Left renal pelvis (tissue), 4 donors: ENCODE data around the gene NAT16. TPM values are rescaled to one million over a fixed set of nuclear protein-coding genes. Genes with fewer than 3 reads are reported as not detected.
"Not testable (repeated sequence)": the region's sequence is repeated elsewhere in the genome, so short reads cannot be mapped to it uniquely, and the experiment has no call there.

ENCODE experiments used
- DNase-seq, 4 donors: peaks; one replicate each; pipeline ENCODE4 v3.0.0-alpha.2; 2013; ENCODE audit warnings: low read depth in 4 of 4, low spot score in 3 of 4
- polyA plus RNA-seq, 4 donors: library from polyadenylated mRNA; unstranded; fragments of 120-200 nt; gene quantifications; one replicate each; pipeline ENCODE4 v1.2.1, GENCODE V29; 2013; ENCODE audit not compliant: insufficient read length in 4 of 4

Gene NAT16
- polyA plus RNA-seq, 4 donors: 0.16 to 0.18 TPM; not detected in 2

DNA sequence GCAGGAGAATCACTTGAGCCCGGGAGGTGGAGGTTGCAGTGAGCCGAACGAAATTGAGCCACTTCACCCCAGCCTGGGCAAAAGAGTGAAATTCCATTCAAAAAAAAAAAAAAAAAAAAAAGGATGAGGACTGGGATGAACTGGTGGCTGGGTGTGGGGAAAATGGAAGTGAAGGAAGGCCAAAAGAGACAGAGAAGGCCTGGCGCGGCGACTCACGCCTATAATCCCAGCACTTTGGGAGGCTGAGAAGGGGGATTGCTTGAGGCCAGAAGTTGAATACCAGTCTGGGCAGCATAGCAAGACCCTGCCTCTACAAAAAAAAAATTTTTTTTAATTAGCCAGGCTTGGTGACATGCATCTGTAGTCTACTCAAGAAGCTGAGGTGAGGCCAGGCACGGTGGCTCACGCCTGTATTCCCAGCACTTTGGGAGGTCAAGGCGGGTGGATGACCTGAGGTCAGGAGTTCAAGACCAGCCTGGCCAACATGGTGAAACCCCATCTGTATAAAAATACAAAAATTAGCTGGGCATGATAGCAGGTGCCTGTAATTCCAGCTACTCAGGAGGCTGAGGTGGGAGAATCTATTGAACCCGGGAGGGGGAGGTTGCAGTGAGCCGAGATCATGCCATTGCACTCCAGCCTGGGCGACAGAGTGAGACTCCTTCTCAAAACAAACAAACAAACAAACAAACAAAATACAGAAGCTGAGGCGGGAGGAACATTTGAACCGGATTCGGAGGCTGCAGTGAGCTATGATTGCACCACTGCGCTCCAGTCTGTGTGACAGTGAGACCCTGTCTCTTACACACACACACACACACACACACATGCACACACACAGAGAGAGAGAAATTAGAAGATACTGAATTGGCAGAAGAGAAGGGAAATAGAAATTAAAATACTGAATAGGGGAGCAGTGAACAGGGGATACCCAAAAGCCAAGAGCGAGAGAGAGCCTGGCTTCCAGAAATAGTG, 47.2 kb downstream of the NAT16 start:
- not testable (repeated sequence) for DNase-seq

DNA sequence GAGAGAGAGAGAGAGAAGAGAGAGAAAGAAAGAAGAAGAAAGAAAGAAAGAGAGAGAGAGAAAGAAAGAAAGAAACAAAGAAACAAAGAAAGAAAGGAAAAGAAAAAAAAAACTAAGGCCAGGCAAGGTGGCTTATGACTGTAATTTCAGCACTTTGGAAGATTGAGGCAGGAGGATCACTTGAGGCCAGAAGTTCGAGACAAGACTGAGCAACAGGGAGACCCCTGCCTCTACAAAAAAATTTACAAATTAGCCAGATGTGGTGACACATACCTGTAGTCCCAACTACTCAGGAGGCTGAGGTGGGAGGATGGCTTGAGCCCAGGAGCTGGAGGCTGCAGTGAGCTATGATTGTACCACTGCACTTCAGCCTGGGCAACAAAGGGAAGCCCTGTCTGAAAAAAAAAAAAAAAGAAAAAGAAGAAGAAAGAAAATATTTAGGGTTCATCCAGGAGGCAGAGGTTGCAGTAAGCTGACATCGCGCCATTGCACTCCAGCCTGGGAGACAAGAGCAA, 50.4 kb downstream of the NAT16 start:
- DNase-seq: no peak

DNA sequence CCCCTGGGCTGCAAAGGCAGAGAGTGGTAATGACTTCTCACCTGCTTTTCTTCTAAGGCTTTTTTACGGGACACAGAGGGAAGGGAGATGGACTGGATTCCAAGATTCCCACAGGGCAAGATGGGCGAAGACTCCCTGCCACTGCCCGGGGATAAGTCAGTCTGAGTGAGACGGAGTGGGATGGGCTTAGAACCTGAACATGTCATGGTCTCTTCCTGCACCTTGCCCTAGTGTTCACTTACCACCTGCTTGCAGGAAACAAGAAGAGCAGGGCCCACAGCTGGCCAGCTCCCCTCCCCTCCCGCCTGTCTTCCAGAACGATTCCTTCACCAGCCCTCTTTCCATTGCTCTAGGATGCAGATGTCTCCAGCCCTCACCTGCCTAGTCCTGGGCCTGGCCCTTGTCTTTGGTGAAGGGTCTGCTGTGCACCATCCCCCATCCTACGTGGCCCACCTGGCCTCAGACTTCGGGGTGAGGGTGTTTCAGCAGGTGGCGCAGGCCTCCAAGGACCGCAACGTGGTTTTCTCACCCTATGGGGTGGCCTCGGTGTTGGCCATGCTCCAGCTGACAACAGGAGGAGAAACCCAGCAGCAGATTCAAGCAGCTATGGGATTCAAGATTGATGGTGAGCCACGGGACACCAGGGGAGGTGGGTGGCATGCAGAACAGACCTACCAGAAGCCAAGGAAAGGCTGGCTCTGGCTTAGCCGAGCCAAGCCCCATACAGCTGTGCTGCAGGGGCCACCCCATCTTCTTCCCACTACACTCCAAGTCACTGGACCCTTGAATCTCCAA, 51.9 kb downstream of the NAT16 start:
- no peak for DNase-seq

DNA sequence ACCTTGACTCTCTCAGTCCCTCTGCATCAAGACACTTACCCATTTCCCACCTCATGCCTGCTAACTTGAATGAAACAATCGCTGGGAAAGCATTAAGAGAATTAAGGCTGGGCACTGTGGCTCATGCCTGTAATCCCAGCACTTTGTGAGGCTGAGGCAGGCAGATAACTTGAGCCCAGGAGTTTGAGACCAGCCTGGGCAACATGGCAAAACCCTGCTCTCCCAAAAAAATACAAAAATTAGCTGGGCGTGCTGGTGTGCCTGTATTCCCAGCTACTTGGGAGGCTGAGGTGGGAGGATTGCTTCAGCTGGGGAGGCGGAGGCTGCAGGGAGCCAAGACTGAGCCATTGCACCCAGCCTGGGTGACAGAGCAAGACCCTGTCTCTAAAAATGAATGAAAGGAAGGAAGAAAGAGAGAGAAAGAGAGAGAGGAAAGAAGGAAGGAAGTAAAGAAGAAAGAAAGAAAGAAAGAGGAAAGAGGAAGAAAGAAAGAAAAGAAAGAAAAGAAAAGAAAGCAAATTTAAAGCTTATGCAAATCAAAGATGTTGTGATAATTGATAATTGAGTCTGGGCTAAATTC, 52.5 kb downstream of the NAT16 start:
- no peak for DNase-seq

DNA sequence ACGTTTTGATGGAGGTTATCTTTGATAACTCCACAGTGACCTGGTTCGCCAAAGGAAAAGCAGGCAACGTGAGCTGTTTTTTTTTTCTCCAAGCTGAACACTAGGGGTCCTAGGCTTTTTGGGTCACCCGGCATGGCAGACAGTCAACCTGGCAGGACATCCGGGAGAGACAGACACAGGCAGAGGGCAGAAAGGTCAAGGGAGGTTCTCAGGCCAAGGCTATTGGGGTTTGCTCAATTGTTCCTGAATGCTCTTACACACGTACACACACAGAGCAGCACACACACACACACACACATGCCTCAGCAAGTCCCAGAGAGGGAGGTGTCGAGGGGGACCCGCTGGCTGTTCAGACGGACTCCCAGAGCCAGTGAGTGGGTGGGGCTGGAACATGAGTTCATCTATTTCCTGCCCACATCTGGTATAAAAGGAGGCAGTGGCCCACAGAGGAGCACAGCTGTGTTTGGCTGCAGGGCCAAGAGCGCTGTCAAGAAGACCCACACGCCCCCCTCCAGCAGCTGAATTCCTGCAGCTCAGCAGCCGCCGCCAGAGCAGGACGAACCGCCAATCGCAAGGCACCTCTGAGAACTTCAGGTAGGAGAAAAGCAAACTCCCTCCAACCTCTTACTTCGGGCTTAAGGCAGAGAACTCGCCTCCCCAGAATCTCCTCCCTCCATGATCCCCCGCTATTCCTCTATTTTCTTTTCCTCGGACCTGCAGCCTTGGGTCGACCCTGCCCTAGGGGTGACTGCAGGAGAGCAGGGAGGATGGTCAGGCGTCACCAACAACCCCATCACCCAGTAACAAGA, 53.2 kb downstream of the NAT16 start, which contains the start of gene SERPINE1:
Gene SERPINE1, plus strand, starts transcription at position 454 of the 809 bp plus-strand sequence. CDS start 1,290 bp downstream, outside the sequence.
- peak; percentile 69 to 84 (median 78) for DNase-seq

DNA sequence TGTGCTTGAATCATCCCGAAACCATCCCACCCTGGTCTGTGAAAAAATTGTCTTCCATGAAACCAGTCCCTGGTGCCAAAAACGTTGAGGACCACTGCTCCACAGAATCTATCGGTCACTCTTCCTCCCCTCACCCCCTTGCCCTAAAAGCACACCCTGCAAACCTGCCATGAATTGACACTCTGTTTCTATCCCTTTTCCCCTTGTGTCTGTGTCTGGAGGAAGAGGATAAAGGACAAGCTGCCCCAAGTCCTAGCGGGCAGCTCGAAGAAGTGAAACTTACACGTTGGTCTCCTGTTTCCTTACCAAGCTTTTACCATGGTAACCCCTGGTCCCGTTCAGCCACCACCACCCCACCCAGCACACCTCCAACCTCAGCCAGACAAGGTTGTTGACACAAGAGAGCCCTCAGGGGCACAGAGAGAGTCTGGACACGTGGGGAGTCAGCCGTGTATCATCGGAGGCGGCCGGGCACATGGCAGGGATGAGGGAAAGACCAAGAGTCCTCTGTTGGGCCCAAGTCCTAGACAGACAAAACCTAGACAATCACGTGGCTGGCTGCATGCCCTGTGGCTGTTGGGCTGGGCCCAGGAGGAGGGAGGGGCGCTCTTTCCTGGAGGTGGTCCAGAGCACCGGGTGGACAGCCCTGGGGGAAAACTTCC, 54.0 kb downstream of the NAT16 start:
- DNase-seq: no peak

DNA sequence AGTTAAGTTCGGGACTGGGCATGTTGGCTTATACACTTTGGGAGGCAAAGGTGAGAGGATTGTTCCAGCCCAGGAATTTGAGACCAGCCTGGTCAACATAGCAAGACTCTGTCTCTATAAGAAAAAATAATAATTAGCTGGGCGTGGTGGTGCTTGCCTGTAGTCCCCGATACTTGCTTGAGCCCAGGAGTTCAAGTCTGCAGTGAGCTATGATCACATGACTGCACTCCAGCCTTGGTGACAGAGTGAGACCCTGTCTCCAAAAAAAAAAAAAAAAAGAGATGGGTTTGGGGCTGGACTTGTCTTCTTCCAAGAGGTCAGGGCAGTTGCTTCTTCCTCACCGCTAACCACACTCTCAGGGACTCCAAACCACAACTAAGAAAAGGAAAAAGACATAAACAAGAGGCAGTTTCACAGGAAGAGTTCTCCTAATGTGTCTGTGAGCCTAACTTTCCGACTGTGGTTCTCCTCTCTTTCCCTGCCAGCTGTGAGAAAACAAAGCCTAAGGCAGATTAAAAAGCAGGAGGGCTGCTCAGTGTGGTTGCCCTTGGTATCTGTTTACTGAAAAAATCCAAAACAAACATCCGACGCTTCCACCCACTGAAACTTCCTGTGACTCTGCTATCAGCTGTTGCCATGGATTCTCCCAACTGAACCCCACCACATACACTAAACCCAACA, 55.6 kb downstream of the NAT16 start:
- DNase-seq: no peak

DNA sequence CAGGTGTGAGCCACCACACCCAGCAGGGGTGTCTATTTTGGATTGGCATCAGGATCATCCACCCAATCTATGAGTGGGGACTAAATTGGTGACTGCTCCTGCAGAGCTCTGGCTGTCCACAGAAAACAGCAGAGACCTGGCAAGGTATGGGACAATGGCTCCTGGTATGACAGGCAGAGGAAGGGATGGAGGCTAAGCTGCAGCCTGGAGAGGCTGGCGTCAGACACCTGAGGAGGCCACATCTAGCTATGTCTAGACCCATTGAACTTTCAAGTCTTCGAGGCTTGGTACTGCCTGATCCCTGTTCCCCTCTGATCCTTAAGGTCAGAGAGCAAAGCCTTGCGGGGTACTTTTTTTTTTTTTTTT, 56.4 kb downstream of the NAT16 start:
- DNase-seq: no peak

DNA sequence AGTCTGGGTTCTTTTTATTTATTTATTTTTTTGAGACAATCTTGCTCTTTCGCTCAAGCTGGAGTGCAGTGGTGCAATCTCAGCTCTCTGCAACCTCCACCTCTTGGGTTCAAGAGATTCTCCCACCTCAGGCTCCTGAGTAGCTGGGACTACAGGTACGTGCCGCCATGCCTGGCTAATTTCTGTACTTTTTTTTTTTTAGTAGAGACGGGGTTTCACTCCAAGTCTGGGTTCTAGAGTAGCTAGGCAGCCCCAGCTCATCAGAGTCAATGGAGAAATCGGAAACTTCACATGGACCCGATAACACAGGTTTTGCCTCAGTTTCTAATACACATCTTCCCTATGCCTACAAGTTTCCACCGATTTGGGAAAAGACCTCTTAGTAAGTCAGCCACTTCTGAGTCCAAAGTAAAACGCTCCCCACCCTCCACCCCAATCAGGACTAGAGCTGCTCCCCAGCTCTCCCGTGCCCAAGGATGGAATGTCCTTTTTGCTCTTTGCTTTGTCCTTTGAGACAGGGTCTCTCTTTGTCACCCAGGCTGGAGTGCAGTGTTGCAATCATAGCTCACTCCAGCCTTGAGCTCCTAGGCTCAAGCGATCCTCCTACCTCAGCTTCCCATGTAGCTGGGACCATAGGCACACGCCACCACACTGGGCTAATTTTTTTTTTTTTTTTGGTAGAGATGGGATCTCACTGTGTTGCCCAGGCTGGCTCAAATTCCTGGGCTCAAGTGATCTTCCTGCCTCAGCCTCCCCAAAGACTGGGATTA, 57.0 kb downstream of the NAT16 start:
- no peak for DNase-seq

DNA sequence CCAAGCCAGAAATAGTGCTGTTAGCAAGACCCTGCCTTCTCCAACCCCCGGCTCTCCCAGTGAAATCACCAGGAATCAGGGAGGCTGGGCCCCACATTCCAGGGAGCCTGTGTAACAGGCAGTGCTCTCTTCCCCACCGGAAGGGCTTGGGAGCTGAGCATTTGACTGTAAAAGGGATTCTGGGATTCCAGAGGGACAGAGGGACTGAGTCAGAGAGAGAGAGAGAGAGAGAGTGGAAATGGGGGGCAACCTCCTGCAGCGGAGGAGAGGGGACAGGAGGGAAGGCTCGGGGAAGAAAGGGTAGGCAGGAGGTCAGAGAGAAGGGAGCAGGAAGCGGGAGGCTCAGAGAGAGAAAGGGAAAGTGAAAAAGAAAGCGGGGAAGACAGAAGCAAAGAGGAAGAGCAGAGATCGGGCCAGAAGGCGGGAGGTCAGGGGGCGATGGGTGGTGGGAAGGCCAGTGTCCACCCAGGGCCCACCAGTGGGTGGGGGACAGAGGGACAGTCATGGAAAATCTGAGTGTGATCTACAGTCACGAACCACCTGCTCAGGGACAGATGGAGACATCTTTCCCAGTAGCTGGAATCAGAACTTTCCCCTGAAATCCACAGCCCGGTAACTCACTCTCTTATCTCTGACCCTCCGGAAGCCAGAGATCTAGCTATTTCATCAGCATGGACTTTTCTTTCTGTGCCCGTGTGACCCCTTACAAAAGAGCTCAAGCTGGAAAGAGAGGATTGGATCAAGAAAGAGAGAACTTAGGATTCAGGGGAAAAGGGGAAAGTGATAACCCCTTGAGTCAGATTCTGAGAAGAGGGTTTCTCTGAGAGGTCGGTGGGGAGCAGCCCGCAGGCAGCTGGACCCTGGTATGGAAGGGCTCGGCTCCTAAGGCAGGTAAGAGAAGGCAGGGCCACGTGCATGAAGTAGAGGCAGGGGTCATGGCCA, 57.8 kb downstream of the NAT16 start:
- peak in 3 of 4 donors; percentile 74 to 85 (median 76) for DNase-seq

DNA sequence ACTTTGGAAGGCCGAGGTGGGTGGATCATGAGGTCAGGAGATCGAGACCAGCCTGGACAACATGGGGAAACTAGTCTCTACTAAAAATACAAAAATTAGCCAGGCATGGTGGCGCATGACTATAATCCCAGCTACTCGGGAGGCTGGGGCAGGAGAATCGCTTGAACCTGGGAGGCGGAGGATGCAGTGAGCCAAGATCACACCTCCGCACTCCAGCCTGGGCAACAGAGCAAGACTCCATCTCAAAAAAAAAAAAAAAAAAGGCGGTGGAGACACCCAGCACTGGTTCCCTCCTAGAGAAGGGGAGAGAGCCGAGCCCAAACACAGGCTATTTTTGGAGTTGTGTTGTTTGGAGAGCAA, 58.5 kb downstream of the NAT16 start:
- DNase-seq: not testable (repeated sequence)

Other genes starting within 250 kb of the NAT16 start
- gene MUC3A, start 230.8 kb downstream of the NAT16 start, polyA plus RNA-seq: under 1 TPM; 0.04 to 0.57 (median 0.33) TPM
- gene MUC12, start 210.7 kb downstream of the NAT16 start, polyA plus RNA-seq: under 1 TPM in 2 of 4 donors, not detected in 2; 0.11 to 0.46 TPM
- gene MUC17, start 160.2 kb downstream of the NAT16 start, polyA plus RNA-seq: not detected
- gene TRIM56, start 94.8 kb downstream of the NAT16 start, polyA plus RNA-seq: 10 to 100 TPM; 13.4 to 20.6 (median 16.8) TPM
- 1 to 10 TPM in 3 of 4 donors, under 1 TPM in 1; 0.92 to 5.3 (median 1.2) TPM for gene SERPINE1, start 53.2 kb downstream of the NAT16 start, polyA plus RNA-seq
- gene AP1S1, start 25.8 kb downstream of the NAT16 start, polyA plus RNA-seq: 10 to 100 TPM; 40.2 to 80.3 (median 71.7) TPM
- gene VGF, start 14.7 kb downstream of the NAT16 start, polyA plus RNA-seq: under 1 TPM in 3 of 4 donors, not detected in 1; 0.08 to 0.16 (median 0.10) TPM
- gene MOGAT3, start 20.7 kb upstream of the NAT16 start, polyA plus RNA-seq: 1 to 10 TPM in 1 of 4 donors, under 1 TPM in 3; 0.10 to 1.4 (median 0.41) TPM
- gene PLOD3, start 37.3 kb upstream of the NAT16 start, polyA plus RNA-seq: 10 to 100 TPM; 37.3 to 50.9 (median 49.0) TPM
- 10 to 100 TPM; 42.3 to 81.8 (median 56.0) TPM for gene ZNHIT1, start 37.9 kb upstream of the NAT16 start, polyA plus RNA-seq
- 10 to 100 TPM in 2 of 4 donors, 1 to 10 TPM in 2; 7.6 to 17.3 (median 10.1) TPM for gene CLDN15, start 57.5 kb upstream of the NAT16 start, polyA plus RNA-seq
- gene FIS1, start 64.8 kb upstream of the NAT16 start, polyA plus RNA-seq: 100 to 1,000 TPM; 116 to 160 (median 135) TPM
- 10 to 100 TPM; 46.3 to 79.0 (median 71.8) TPM for gene IFT22, start 141.5 kb upstream of the NAT16 start, polyA plus RNA-seq
- 10 to 100 TPM; 22.4 to 32.7 (median 25.2) TPM for gene COL26A1, start 182.6 kb upstream of the NAT16 start, polyA plus RNA-seq